Kidney glomerular epithelial cell (primary cell): ENCODE data around the gene MICALL1.

Experiments
- DNase-seq: peaks from one replicate; lab custom pipeline; 2025; lab: John Stamatoyannopoulos, UW

Gene MICALL1

GRCh38 chr22:37906364-37907008 lies 389 bp downstream of the MICALL1 start:
- no peak for DNase-seq

DNA sequence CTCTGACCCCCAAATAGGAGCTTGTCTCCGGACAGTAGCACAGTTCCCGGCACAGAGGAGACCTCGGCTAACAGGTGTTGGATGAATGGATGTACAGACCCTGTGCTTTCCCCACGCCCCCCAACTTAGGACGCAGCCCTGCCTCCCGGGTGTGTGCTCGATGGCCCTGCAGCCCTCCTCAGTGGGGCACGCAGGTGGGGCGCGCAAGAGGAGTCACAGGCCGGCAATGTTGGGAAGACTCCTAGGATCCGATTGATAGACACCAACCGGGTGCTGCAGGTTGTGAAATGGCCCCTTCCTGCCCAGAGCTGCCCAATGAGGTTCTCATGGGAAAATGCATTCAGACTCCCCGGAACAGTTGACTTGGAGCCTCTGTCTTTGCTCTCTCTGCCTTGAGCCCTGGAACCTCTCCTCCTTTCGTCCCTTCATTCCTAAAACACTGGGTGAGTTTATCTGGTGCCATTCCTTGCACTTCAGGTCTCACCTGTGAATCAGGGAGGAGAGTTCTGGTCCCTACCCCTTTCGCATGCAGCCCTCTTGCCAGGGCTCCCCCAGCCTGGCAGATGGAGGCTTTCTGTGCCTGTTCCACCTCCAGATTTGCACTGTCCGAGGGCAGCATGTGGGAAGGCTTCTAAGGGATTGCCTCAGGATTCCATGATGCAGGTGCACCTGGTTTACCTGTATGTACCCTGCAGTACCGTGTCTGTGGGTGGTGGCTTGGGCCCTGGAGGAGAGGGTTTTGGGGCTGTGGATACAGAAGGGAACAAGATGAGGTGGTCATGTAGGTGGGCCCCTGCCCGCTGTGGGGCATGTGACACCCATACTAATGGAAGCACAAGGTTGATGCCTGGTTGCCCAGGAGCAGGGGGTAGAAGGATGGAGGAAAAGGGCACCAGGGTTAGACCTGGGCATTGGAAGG lies 1.2 kb downstream of the MICALL1 start:
- DNase-seq, result no peak

DNA sequence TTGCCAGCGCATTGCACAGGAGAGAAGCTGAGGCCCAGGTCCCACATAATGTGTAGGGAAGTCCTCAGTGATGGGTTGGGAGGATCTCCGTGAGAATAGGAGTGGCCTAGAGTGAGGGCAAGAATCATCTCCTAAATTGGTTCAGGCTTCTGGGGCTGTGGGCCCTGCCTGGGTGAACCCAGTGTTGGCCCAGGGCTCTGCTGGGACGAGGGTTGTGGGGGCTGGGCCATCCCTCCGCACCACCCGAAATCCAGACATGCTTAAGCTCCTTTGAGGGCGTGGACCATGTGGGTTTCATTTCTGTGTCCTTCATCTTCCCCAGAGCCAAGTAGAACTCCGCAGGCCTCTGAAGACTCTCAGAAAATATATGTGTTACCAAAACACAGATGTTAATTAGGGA lies 3.7 kb downstream of the MICALL1 start:
- no peak for DNase-seq

GRCh38 chr22:37910890-37911672 lies 5.0 kb downstream of the MICALL1 start:
- no peak for DNase-seq

DNA sequence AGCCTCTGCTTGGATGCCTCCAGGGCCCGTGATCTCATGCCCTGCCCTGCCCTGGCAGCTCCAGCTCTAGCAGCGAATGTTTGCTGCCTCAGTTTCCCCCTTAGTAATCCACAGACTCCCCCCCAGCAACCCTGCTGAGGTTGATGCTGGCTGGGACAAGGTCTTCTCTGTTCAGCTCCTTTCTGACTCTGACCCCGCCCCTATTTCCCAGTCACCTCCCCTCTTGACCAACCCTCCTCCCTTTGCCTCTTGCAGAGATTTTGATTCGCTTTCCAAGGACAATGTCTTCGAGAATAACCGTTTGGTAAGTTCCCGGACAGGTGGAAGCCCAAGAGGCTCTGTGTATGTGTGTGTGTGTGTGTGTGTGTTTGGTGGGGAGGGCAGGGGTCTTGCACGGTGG lies 5.6 kb downstream of the MICALL1 start:
- DNase-seq, result no peak

DNA sequence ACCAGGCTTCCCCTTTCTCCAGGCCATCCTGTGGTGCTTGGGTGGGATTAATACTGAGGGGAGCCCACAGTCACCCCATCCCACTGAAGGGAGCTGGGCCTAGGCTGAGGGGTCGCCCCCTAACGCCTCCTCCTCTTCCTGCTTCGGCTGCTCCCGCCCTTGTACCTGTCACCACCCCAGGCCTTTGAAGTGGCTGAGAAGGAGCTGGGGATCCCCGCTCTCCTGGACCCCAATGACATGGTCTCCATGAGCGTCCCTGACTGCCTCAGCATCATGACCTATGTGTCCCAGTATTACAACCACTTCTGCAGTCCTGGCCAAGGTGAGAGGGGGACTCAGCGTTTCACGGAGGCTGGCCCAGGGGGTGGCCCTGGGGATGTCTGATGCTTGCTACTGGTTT lies 6.1 kb downstream of the MICALL1 start:
- DNase-seq, result no peak

- no peak for DNase-seq
Observed at GRCh38 chr22:37913233-37913721, 7.2 kb downstream of the MICALL1 start.

- no peak for DNase-seq
Observed at GRCh38 chr22:37916311-37916710, 10.2 kb downstream of the MICALL1 start.

DNA sequence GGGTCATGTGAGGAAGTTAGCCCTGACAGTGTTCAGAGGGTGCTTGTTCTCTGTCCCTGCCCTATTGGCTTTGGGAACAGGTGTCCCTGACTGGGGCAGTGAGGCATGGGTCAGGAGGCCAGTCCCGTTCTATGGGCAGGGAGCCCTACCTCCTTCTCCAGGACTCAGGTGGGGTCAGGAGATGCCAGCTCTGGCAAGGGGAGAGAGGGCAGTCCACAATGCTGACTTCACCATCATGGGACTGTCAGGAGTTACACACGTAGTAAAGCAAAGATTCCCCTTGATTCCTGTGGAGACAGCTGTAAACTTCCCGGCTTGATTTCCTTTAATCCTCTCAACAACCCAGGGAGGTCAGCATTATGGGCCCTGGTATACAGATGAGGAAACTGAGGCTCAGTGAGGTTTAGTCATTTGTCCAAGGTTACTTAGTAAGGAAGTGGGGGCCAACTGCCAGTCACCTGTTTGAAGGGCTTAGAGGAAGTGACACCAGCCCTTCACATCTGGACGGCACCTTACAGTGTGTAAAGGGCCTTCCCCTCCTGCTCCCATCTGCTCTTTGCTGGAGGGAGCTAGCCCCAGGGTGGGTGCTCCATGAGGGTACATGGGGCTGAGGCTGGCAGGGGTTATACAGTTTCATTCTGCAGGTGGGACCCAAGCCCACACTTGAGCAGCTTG lies 11.9 kb downstream of the MICALL1 start:
- DNase-seq, result no peak

GRCh38 chr22:37918580-37919270 lies 12.6 kb downstream of the MICALL1 start:
- no peak for DNase-seq

- DNase-seq, result no peak
Observed at GRCh38 chr22:37920126-37920525, 14.0 kb downstream of the MICALL1 start.

- DNase-seq, result no peak
Observed at GRCh38 chr22:37922191-37922590, 16.1 kb downstream of the MICALL1 start.

DNA sequence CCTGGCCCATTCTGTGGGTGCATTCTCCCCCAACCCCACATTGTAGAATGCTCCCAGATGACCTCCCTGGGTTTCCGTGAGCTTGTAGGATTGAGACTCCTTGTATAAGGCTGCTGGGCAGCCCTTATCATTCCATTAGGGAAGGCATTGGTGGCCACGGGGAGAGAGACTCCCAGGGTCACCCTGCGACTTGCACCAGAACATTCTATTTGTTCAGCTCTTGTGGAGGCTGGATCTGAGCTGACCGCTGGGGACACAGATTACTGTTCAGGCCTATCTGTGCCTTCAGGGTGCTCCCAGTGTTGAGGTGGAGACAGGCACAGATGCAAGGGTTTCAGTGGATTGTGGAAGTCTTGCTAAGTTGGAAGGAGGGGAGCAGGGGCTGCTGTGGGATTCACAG lies 17.8 kb downstream of the MICALL1 start:
- no peak for DNase-seq

DNA sequence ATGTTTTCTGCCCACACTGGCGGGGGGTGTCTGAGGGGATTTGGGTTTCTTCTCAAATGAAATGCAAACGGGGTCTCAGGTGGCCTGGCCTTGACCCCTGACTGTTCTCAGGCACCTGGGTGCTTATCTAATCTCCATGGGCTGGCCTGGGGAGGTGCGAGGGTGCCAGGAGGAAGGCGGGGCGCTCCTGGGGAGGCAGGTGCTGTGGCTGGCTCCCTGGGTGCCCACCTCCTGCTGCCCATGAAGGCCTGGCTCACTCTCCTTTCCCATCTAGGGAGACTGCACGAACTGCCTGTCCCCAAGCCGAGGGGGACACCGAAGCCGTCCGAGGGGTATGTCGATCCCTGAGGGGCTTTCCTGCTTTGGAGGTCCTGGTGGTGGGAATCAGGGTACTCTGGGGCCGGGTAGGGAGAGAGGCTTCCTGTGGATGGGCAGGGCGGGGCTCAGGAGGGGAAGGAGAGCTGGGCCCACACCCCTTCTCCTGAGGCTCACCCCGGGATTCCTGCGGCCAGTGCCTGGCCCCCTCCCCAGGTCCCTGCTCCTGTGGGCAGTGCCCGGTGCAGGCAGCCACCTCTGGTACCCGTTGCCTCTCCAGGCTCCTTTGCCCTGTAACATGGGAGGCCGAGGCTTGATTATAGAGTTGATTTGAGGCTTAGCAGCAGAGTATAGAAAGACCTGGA lies 18.4 kb downstream of the MICALL1 start:
- DNase-seq, result no peak

DNA sequence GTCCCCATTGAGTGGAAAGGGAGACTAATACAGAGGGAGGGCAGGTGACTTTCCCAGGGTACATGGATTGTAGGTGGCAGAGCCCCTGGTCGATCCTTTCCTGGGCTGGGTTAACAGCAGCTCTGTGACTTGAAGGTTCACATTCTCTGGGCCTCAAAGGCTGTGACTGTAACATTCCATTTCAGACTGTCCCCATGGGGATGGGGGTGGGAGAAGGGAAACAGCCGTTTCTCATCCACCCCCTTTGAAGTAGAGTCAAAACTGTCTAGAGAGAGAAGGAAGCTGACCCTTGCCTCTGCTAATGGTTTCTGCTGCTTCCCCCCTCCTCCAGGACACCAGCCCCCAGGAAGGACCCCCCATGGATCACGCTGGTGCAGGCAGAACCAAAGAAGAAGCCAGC lies 19.2 kb downstream of the MICALL1 start:
- DNase-seq, result no peak

- no peak for DNase-seq
Observed at GRCh38 chr22:37925767-37926166, 19.7 kb downstream of the MICALL1 start.

- DNase-seq, result no peak
Observed at GRCh38 chr22:37926358-37926757, 20.3 kb downstream of the MICALL1 start.

- DNase-seq, result no peak
Observed at GRCh38 chr22:37926771-37927636, 20.9 kb downstream of the MICALL1 start.

DNA sequence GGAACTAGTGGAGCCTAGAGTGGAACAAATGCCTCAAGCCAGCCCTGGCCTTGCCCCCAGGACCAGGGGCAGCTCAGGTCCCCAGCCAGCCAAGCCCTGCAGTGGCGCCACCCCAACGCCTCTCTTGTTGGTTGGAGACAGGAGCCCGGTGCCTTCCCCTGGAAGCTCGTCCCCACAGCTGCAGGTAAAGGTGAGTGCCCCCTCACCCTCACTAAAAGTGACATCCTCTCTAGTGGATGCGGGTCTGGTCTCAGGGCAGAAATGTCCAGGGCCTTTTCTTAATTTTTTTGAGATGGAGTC lies 21.5 kb downstream of the MICALL1 start:
- no peak for DNase-seq

GRCh38 chr22:37929390-37929789 lies 23.3 kb downstream of the MICALL1 start:
- DNase-seq, result no peak
